HG03139 (cell line): Measurements from ENCODE around the gene SULF2.

ENCODE experiments used
- ATAC-seq: cut with Tn5 transposase; IDR thresholded peaks from one replicate; pipeline ENCODE4 v1.9.1; 2021; ENCODE audit not compliant: unreplicated experiment

The SULF2 gene

GRCh38 chr20:47655635-47656034 lies 129.6 kb downstream of the SULF2 start:
- no peak for ATAC-seq

- ATAC-seq, result no peak
Measured at GRCh38 chr20:47654370-47654769, 130.9 kb downstream of the SULF2 start.

- ATAC-seq, result no peak
Measured at GRCh38 chr20:47653869-47654268, 131.4 kb downstream of the SULF2 start.

GRCh38 chr20:47652794-47653193 lies 132.5 kb downstream of the SULF2 start:
- no peak for ATAC-seq

- no peak for ATAC-seq
Measured at GRCh38 chr20:47652301-47652700, 133.0 kb downstream of the SULF2 start.

- no peak for ATAC-seq
Measured at GRCh38 chr20:47648943-47649342, 136.3 kb downstream of the SULF2 start.

- no peak for ATAC-seq
Measured at GRCh38 chr20:47647994-47648393, 137.3 kb downstream of the SULF2 start.

GRCh38 chr20:47645632-47646031 lies 139.6 kb downstream of the SULF2 start:
- no peak for ATAC-seq

GRCh38 chr20:47642624-47643023 lies 142.7 kb downstream of the SULF2 start:
- ATAC-seq, result no peak

GRCh38 chr20:47642118-47642517 lies 143.2 kb downstream of the SULF2 start:
- no peak for ATAC-seq

GRCh38 chr20:47638851-47639250 lies 146.4 kb downstream of the SULF2 start:
- no peak for ATAC-seq

GRCh38 chr20:47635256-47635655 lies 150.0 kb downstream of the SULF2 start:
- ATAC-seq, result no peak

- ATAC-seq, result no peak
Measured at GRCh38 chr20:47631078-47631477, 154.2 kb downstream of the SULF2 start.

GRCh38 chr20:47629907-47630306 lies 155.4 kb downstream of the SULF2 start:
- ATAC-seq, result no peak

GRCh38 chr20:47627540-47627939 lies 157.7 kb downstream of the SULF2 start:
- ATAC-seq, result no peak

GRCh38 chr20:47623206-47623605 lies 162.1 kb downstream of the SULF2 start:
- ATAC-seq, result no peak

- ATAC-seq, result no peak
Measured at GRCh38 chr20:47622118-47622665, 163.1 kb downstream of the SULF2 start.

GRCh38 chr20:47620808-47621805 lies 164.2 kb downstream of the SULF2 start:
- ATAC-seq, result no peak

GRCh38 chr20:47618479-47618878 lies 166.8 kb downstream of the SULF2 start:
- no peak for ATAC-seq

- ATAC-seq, result no peak
Measured at GRCh38 chr20:47614703-47615309, 170.5 kb downstream of the SULF2 start.

- no peak for ATAC-seq
Measured at GRCh38 chr20:47612670-47613069, 172.6 kb downstream of the SULF2 start.

- no peak for ATAC-seq
Measured at GRCh38 chr20:47611785-47612184, 173.5 kb downstream of the SULF2 start.
